H1 (cell line): Measurements from ENCODE around the gene TXN2. TPM values are rescaled to one million over a fixed set of nuclear protein-coding genes. Genes with fewer than 3 reads are reported as not detected.

Experiments used
- CTCF ChIA-PET: fragments of 300-600 bp; sonication (Branson Sonifier 250); formaldehyde crosslinking; loops from one replicate; lab custom pipeline; 2021; ENCODE audit not compliant: partially characterized antibody; lab: Charles Lee
- POLR2A ChIA-PET: fragments of 300-600 bp; sonication (Branson Sonifier 250); formaldehyde crosslinking; loops from one replicate; lab custom pipeline; 2021; ENCODE audit warnings: inconsistent platforms; ENCODE audit not compliant: partially characterized antibody; lab: Charles Lee
- DNase-seq, 2 experiments: peaks; one replicate each; pipeline versions ENCODE4 v3.0.0 to v3.0.0-alpha.2; 2010 to 2022; ENCODE audit warnings: low spot score in 2 of 2, low read depth in 1 of 2, mixed read lengths in 1 of 2
- FAIRE-seq: peaks from 2 replicates; lab custom pipeline; 2011; peaks lifted over from hg19 to GRCh38; lab: Jason Lieb, UNC
- H2AFZ ChIP-seq: 2 replicates; pipeline ENCODE4 v1.8.1; 2012; ENCODE audit warnings: low read length, inconsistent platforms
- H2AK5ac ChIP-seq: 2 replicates; pipeline ENCODE4 v1.6.1; 2013; ENCODE audit warnings: low read depth, low read length
- H2BK120ac ChIP-seq: replicated peaks from 2 replicates; pipeline ENCODE3; 2013; ENCODE audit warnings: low read depth, low read length, inconsistent platforms
- H2BK12ac ChIP-seq: 2 replicates; pipeline ENCODE4 v1.6.1; 2013; ENCODE audit warnings: low read depth, low read length
- H2BK15ac ChIP-seq: 2 replicates; pipeline ENCODE4 v1.6.1; 2013; ENCODE audit warnings: low read length
- H2BK20ac ChIP-seq: 2 replicates; pipeline ENCODE4 v1.6.1; 2013; ENCODE audit warnings: low read length
- H2BK5ac ChIP-seq: 2 replicates; pipeline ENCODE4 v1.6.1; 2013; ENCODE audit warnings: low read depth, low read length
- H3K14ac ChIP-seq: 2 replicates; pipeline ENCODE4 v1.6.1; 2013; ENCODE audit warnings: inconsistent platforms; ENCODE audit not compliant: insufficient read length
- H3K18ac ChIP-seq: 2 replicates; pipeline ENCODE4 v1.6.1; 2013; ENCODE audit warnings: low read length; ENCODE audit errors: extremely low read depth
- H3K23ac ChIP-seq: 2 replicates; pipeline ENCODE4 v1.6.1; 2013; ENCODE audit warnings: inconsistent platforms; ENCODE audit not compliant: insufficient read length
- H3K23me2 ChIP-seq: 2 replicates; pipeline ENCODE4 v1.6.1; 2013; ENCODE audit warnings: low read depth, low read length
- H3K27ac ChIP-seq: 2 replicates; pipeline ENCODE4 v1.6.1; 2011; ENCODE audit warnings: low read depth, low read length, inconsistent platforms
- H3K27me3 ChIP-seq, 4 experiments: replicated peaks in 1 of 4; 1 replicate in 1 of 4; 2 replicates in 3 of 4; pipeline versions ENCODE4 v1.6.1 to v1.8.1; 2011 to 2013; ENCODE audit warnings: low read length in 3 of 4, mild to moderate bottlenecking in 3 of 4, inconsistent platforms in 2 of 4, mixed read lengths in 2 of 4, moderate library complexity in 1 of 4; ENCODE audit not compliant: control insufficient read depth in 3 of 4, insufficient read depth in 3 of 4; ENCODE audit errors: extremely low read depth in 1 of 4
- H3K36me3 ChIP-seq, 4 experiments: 2 replicates each; pipeline versions ENCODE4 v1.6.1 to v1.8.1; 2011 to 2013; ENCODE audit warnings: mild to moderate bottlenecking in 4 of 4, low read length in 3 of 4, moderate library complexity in 2 of 4, control low read depth in 1 of 4, inconsistent platforms in 1 of 4; ENCODE audit not compliant: insufficient read depth in 4 of 4, control insufficient read depth in 2 of 4
- H3K4ac ChIP-seq: replicated peaks from 2 replicates; pipeline ENCODE3; 2013; ENCODE audit warnings: low read length, low read depth, mixed read lengths, inconsistent platforms; ENCODE audit not compliant: insufficient read length
- H3K4me1 ChIP-seq, 4 experiments: replicated peaks in 1 of 4; 1 replicate in 1 of 4; 2 replicates in 3 of 4; pipeline versions ENCODE4 v1.6.1 to v1.8.1; 2011 to 2013; ENCODE audit warnings: low read length in 3 of 4, inconsistent platforms in 2 of 4, mixed read lengths in 1 of 4; ENCODE audit not compliant: insufficient read depth in 4 of 4, control insufficient read depth in 3 of 4
- H3K4me2 ChIP-seq, 2 experiments: 2 replicates each; pipeline versions ENCODE4 v1.6.1 to v1.8.1; 2011 to 2013; ENCODE audit warnings: low read depth in 2 of 2, low read length in 2 of 2, control low read depth in 1 of 2, inconsistent platforms in 1 of 2, mild to moderate bottlenecking in 1 of 2; ENCODE audit not compliant: insufficient read depth in 1 of 2
- H3K4me3 ChIP-seq, 4 experiments: fragments of 200-600, 300-600 bp in 1 of 4; sonication (generic), shearing (Covaris generic), sonication (Bioruptor Twin) in 1 of 4; 2 replicates each; pipeline versions ENCODE4 v1.5.1 to v1.8.1; 2011 to 2016; ENCODE audit warnings: low read length in 4 of 4, low read depth in 3 of 4, control low read depth in 2 of 4, inconsistent platforms in 2 of 4, mild to moderate bottlenecking in 2 of 4, mixed read lengths in 1 of 4, moderate library complexity in 1 of 4; ENCODE audit not compliant: insufficient read depth in 2 of 4; ENCODE audit errors: extremely low read depth in 1 of 4
- H3K56ac ChIP-seq: replicated peaks from 2 replicates; pipeline ENCODE3; 2013; ENCODE audit warnings: low read depth, mild to moderate bottlenecking, mixed read lengths, low read length, inconsistent platforms; ENCODE audit not compliant: insufficient read length
- H3K79me1 ChIP-seq: 2 replicates; pipeline ENCODE4 v1.6.1; 2013; ENCODE audit warnings: low read depth, low read length, control low read depth
- H3K79me2 ChIP-seq, 2 experiments: 2 replicates each; pipeline versions ENCODE4 v1.6.1 to v1.8.1; 2012 to 2013; ENCODE audit warnings: low read length in 2 of 2, mild to moderate bottlenecking in 2 of 2, inconsistent platforms in 1 of 2; ENCODE audit not compliant: insufficient read depth in 2 of 2, control insufficient read depth in 1 of 2
- H3K9ac ChIP-seq, 4 experiments: replicated peaks in 1 of 4; 1 replicate in 1 of 4; 2 replicates in 3 of 4; pipeline versions ENCODE4 v1.6.1 to v1.8.1; 2011 to 2013; ENCODE audit warnings: low read depth in 3 of 4, low read length in 3 of 4, control low read depth in 2 of 4, mild to moderate bottlenecking in 2 of 4, moderate library complexity in 2 of 4, inconsistent platforms in 1 of 4; ENCODE audit errors: extremely low read depth in 1 of 4
- H3K9me3 ChIP-seq, 2 experiments: 2 replicates each; pipeline versions ENCODE4 v1.6.1 to v1.8.1; 2012 to 2013; ENCODE audit warnings: mild to moderate bottlenecking in 2 of 2, moderate library complexity in 2 of 2, control low read depth in 1 of 2, inconsistent platforms in 1 of 2, low read depth in 1 of 2, low read length in 1 of 2, mixed read lengths in 1 of 2; ENCODE audit not compliant: insufficient read depth in 2 of 2
- H4K20me1 ChIP-seq, 2 experiments: replicated peaks in 1 of 2; 2 replicates each; pipeline versions ENCODE3 to v1.8.1; 2011 to 2013; ENCODE audit warnings: inconsistent platforms in 2 of 2, low read length in 2 of 2, mild to moderate bottlenecking in 1 of 2; ENCODE audit not compliant: insufficient read depth in 2 of 2, control insufficient read depth in 1 of 2
- H4K5ac ChIP-seq: 2 replicates; pipeline ENCODE4 v1.6.1; 2013; ENCODE audit warnings: low read length, low read depth, mixed read lengths, inconsistent platforms; ENCODE audit not compliant: insufficient read length
- H4K8ac ChIP-seq: 2 replicates; pipeline ENCODE4 v1.8.0; 2013; ENCODE audit warnings: mild to moderate bottlenecking, moderate library complexity, low read length, inconsistent platforms; ENCODE audit not compliant: insufficient read depth; ENCODE audit errors: extremely low read depth
- H4K91ac ChIP-seq: replicated peaks from 2 replicates; pipeline ENCODE3; 2013; ENCODE audit warnings: low read length, mixed read lengths, inconsistent platforms; ENCODE audit not compliant: insufficient read length
- CTCF ChIP-seq, 3 experiments: IDR thresholded peaks; 1 replicate in 2 of 3; 2 replicates in 1 of 3; pipeline versions ENCODE4 v1.5.1 to v1.6.1; 2011; ENCODE audit warnings: low read length in 3 of 3, mild to moderate bottlenecking in 3 of 3, inconsistent platforms in 2 of 3, low read depth in 1 of 3, moderate library complexity in 1 of 3; ENCODE audit not compliant: insufficient read depth in 1 of 3; ENCODE audit errors: control extremely low read depth in 1 of 3
- POLR2AphosphoS5 ChIP-seq: IDR thresholded peaks from 2 replicates; pipeline ENCODE4 v1.6.1; 2011; ENCODE audit warnings: low read depth, low read length
- RAD21 ChIP-seq, 2 experiments: IDR thresholded peaks in 1 of 2; conservative IDR thresholded peaks in 1 of 2; 2 replicates each; pipeline ENCODE4 v1.6.1; 2011; ENCODE audit warnings: low read depth in 2 of 2, low read length in 2 of 2, improper control_type of control experiment in 1 of 2, inconsistent platforms in 1 of 2, mild to moderate bottlenecking in 1 of 2, moderate library complexity in 1 of 2
- RBBP5 ChIP-seq: IDR thresholded peaks from 2 replicates; pipeline ENCODE4 v1.7.1; 2012; ENCODE audit warnings: low read depth, mild to moderate bottlenecking, inconsistent platforms, low read length, moderate library complexity, borderline replicate concordance
- WGBS, 2 experiments: shearing (Covaris generic) in 1 of 2; methylation state at CpG; one replicate each; pipeline versions ENCODE4 v1.1.6 to v1.1.7; 2013 to 2015; ENCODE audit warnings: low lambda C conversion rate in 2 of 2, mixed read lengths in 2 of 2, inconsistent platforms in 1 of 2, low coverage in 1 of 2, missing lambda C conversion rate in 1 of 2; ENCODE audit not compliant: insufficient replicate concordance in 2 of 2, insufficient coverage in 1 of 2, insufficient read length in 1 of 2; ENCODE audit errors: extremely low coverage in 1 of 2, missing lambda C conversion rate in 1 of 2; 5-methylcytosine and 5-hydroxymethylcytosine counted together
- polyA plus RNA-seq, 7 experiments: library from polyadenylated mRNA; depleted of rRNA in 3 of 7; stranded (reverse) in 5 of 7; unstranded in 2 of 7; fragments of >200 nt in 5 of 7; fragments of 200-250 nt in 2 of 7; gene quantifications; 1 replicate in 5 of 7; 2 replicates in 1 of 7; 4 replicates in 1 of 7; pipeline versions ENCODE4 v1.2.1 to v1.2.3, GENCODE V29; 2011 to 2013; ENCODE audit warnings: missing spikeins in 2 of 7, mixed read lengths in 2 of 7
- total RNA-seq: library from RNA; stranded (reverse); fragmentation: NEBNext Ultra II Directional; extraction: Animal tissue kit (Norgen Biotek cat#: 25700); gene quantifications from 2 replicates; pipeline ENCODE4 v1.2.1, GENCODE V29; 2021

Gene TXN2
- total and polyA plus RNA-seq, 2 of the 8 experiments (the other 6 are each of a cell fraction or from before 2014, with no cell fraction given), result 47.5 to 116 TPM

DNA sequence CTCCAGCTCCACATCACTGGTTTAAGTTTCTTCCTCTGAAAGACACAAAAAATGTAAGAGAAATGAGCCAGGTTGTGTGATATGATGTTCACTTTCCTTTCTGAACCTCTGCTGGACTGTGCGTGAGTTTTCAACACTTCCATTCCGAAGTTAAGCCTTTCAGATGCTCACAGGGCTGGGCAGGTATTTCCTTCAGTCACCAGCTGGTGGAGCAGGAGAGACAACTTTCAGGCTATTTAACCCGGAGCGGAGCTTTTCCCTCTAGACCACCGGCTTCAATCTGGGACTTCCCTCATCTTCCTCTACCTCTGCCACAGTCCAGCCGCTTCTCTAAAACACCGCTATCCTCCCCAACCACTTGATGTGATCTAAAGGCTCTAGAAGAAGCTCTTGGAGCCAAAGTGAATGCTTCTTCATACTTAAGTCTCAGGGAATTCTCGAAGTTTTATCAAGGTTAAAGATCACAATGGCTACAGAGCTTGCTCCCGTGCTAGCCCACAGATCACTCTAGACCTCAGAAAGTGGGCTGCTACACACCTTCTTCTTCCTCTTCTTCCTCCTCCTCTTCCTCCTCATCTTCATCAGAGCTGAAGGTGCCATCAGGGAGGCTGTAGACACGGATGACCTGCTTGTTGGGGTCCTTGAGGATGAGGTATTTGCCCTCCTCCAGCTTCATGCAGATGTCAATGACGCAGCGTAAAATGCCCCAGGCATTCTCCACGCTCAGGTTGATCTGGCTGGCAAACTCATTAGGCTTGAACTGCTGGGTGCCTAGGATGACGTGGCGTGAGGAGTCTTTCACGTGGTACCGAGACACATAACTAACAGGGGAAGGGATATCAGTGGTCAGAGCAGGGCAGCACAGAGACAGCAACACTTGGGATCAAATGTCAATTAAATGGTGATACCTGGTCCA is 29.8 kb upstream of the TXN2 start:
- WGBS, 2 experiments, result 89% methylated on average over 17 of the region's 17 CpGs; no CpG with 5 or more reads in 1 of the 2 experiments
- Histone ChIP-seq H3K36me3 (peaks cover 41 to 60% (median 54%) of the 10 kb centered on the region in 4 experiments), H3K18ac (no peak overlapping the region), H4K91ac (no peak overlapping the region), H2AK5ac (no peak overlapping the region), H3K14ac (no peak overlapping the region), H2BK15ac (no peak overlapping the region), H3K27me3 (peaks cover 0 to 11% (median 6%) of the 10 kb centered on the region in 4 experiments; a peak in 4 of 7 replicates), H2BK5ac (no peak overlapping the region), H3K23ac (no peak overlapping the region), H4K5ac (no peak overlapping the region), H3K4me3 (no peak overlapping the region), H3K79me2 (no peaks in the 10 kb centered on the region), H3K23me2 (no peaks in the 10 kb centered on the region; the same call in 1 of the 2 replicates), H3K9me3 (peaks cover 0 to 2% of the 10 kb centered on the region in 2 experiments; a peak in 2 of 4 replicates), H2BK20ac (no peak overlapping the region), H3K79me1 (no peaks in the 10 kb centered on the region; the same call in 1 of the 2 replicates), H3K56ac (no peak overlapping the region), H4K8ac (no peak overlapping the region), H2BK120ac (no peak overlapping the region), H3K4ac (no peak overlapping the region), H3K9ac (no peak overlapping the region), H4K20me1 (peaks cover 3 to 15% of the 10 kb centered on the region in 2 experiments), H2AFZ (no peak overlapping the region), H2BK12ac (no peak overlapping the region), H3K4me1 (0 out of 7 replicates have a peak, but pooled peaks cover 0 to 2% (median 0%) of the 10 kb centered on the region in 4 experiments), H3K27ac (no peak overlapping the region), H3K4me2 (no peak overlapping the region)
- POLR2A ChIA-PET, result interaction anchor here (0.6 to 8.8 kb wide), 9 partner anchors 9 to 259 kb away, joined by 3 to 92 read pairs (median 4); partner anchors contain the start of gene EIF3D
- FAIRE-seq (peak; percentile 52), DNase-seq (peak in 1 of 2 experiments; percentile 68)
- peak; percentile 45 to 70 (median 52); a peak in 3 of 4 replicates for TF ChIP-seq CTCF (IDR thresholded peaks at IDR 0.05; ENCODE audit: control extremely low read depth in 1 of 3, insufficient read depth in 1 of 3, low read depth in 1 of 3, low read length in 3 of 3)
- peak; percentile 20; a peak in 1 of 4 replicates for TF ChIP-seq RAD21 (IDR thresholded peaks at IDR 0.05 in 1 of 2, conservative IDR thresholded peaks at IDR 0.05 in 1 of 2; ENCODE audit: low read depth in 2 of 2, low read length in 2 of 2)
- peak; percentile 51 for TF ChIP-seq POLR2AphosphoS5
- no peak for TF ChIP-seq RBBP5
- CTCF ChIA-PET, result interaction anchor here (0.6 to 5.6 kb wide), 19 partner anchors 10 to 1984 kb away, joined by 3 to 63 read pairs (median 5); partner anchors contain the start of gene APOL2
